ENCODE measurements around the gene TMIGD1. TPM values are rescaled to one million over a fixed set of nuclear protein-coding genes. Genes with fewer than 3 reads are reported as not detected.

Gene TMIGD1, protein sequence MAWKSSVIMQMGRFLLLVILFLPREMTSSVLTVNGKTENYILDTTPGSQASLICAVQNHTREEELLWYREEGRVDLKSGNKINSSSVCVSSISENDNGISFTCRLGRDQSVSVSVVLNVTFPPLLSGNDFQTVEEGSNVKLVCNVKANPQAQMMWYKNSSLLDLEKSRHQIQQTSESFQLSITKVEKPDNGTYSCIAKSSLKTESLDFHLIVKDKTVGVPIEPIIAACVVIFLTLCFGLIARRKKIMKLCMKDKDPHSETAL
- not detected in 2 replicates for total RNA-seq
- polyA plus RNA-seq, result not detected in 2 replicates
- not detected in 2 replicates for polyA plus RNA-seq (2011; cell fraction: cytosol; rRNA removed)
- polyA plus RNA-seq (2011; cell fraction: nucleus; rRNA removed), result not detected in 2 replicates
- not detected in 2 replicates for polyA plus RNA-seq (2012)
- polyA minus RNA-seq, result not detected in 2 replicates
- polyA minus RNA-seq (2011; cell fraction: cytosol; rRNA and poly(A)+ RNA removed), result not detected
- polyA minus RNA-seq (2011; cell fraction: nucleus; rRNA and poly(A)+ RNA removed), result not detected in 2 replicates
- not detected for Bru-seq, nascent RNA
- percentile 6 among the genes with signal in this experiment for BruChase-seq, experiment 1, labeled RNA remaining after a 6-hour chase
- BruChase-seq, experiment 2, labeled RNA remaining after a 2-hour chase, result not detected
- long read RNA-seq, result 0 reads

DNA sequence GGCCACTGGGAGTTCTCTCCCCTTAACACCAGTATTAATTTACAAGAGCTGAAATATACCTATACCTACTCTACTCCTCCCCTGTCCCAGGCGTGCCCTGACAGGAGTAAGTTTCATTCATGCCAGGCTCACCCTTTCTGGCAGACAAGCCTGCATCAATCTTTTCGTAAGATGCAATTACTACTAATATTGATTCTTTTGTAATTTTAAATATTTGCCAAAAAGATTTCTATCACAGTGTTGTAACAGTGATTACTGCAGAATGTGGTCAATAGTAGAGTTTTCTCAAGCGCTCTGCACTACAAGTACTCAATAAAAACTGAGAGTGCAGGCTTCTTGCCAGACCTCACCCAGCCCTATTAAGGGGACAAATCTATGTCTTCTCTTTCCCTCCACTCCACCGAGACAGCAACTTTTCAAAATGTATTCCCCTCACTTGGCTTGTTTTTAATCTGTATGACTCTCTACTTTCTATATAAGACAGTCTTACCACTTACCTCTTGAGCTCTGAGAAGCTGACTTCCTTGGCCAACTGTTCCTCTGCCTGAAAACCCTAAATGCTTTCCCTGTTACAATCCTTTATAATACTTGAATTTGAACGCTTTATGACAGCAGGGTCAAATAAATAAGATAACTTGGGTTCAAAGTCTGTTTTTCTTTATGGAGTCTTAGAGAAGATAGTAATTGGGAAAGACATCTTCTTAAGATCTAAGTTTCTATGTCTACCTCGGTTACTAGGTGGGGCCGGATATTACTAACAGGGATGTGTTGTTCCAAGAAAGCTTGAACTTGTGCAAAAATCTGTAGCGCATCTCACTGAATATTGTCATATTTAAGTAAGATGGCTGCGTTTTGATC is at the start of gene TMIGD1:
Gene TMIGD1 (minus strand): TSS at position 555 of the 858 bp plus-strand sequence. CDS start 1,924 bp downstream, outside the sequence.
- no peak for FAIRE-seq
- H3K27ac ChIP-seq (ENCODE audit: insufficient read depth, low read depth, low read length), result no peak within 1 kb of the TSS

More for the DNA sequence above, at the start of gene TMIGD1:
- dilution Hi-C loops (cut with MboI; ENCODE audit: extremely low pct_ligation_motif_present, low sequenced_read_pairs), result no loop called here
- H3K9me3 ChIP-seq (replicated peaks; ENCODE audit: control insufficient read depth, insufficient read depth, low read length), result no peaks in the 10 kb centered on the region
- intact Hi-C loops (cut with micrococcal nuclease), result no loop called here
- no peak within 1 kb of the TSS for H2AFZ ChIP-seq (ENCODE audit: low read depth, low read length)
- H3K79me2 ChIP-seq (ENCODE audit: control insufficient read depth, insufficient read depth, low read length), result no peaks in the 10 kb centered on the region
- DNase-seq (ENCODE audit: low read depth, low spot score), result no peak
- H3K27me3 ChIP-seq (ENCODE audit: control insufficient read depth in 2 of 2, insufficient read depth in 2 of 2, low read length in 2 of 2), result peaks cover 0 to 2% of the 10 kb centered on the region in 2 experiments
- H3K4me2 ChIP-seq (ENCODE audit: insufficient read depth, low read length), result no peak within 1 kb of the TSS
- POLR2A ChIA-PET, result interaction anchor here (0.5 kb wide), 1 partner anchor 194 kb away, joined by 14 read pairs; no protein-coding TSS in a partner anchor
- CTCF ChIA-PET, result interaction anchor here (1.1 to 2.9 kb wide), 7 partner anchors 8 to 240 kb away, joined by 3 to 93 read pairs (median 4); no protein-coding TSS in a partner anchor
- no peak within 1 kb of the TSS for H3K4me3 ChIP-seq (replicated peaks in 1 of 3; ENCODE audit: insufficient read depth in 1 of 3, low read depth in 1 of 3, low read length in 3 of 3)
- no peaks in the 10 kb centered on the region for H3K4me1 ChIP-seq (ENCODE audit: control insufficient read depth, extremely low read depth, insufficient read depth, low read length)
- no TSS peak for BruUV-seq (replicated peaks)
- H3K9ac ChIP-seq (replicated peaks; ENCODE audit: extremely low read depth, insufficient read depth, low read length), result no peak within 1 kb of the TSS
- no peaks in the 10 kb centered on the region for H3K36me3 ChIP-seq (ENCODE audit: control insufficient read depth in 2 of 2, extremely low read depth in 1 of 2, insufficient read depth in 2 of 2, low read length in 2 of 2)
- H4K20me1 ChIP-seq (replicated peaks; ENCODE audit: control insufficient read depth, extremely low read depth, insufficient read depth, low read length), result no peaks in the 10 kb centered on the region
- no peaks in the 10 kb centered on the region for H3K9me1 ChIP-seq (replicated peaks; ENCODE audit: control insufficient read depth, extremely low read depth, insufficient read depth, low read length)
- TF ChIP-seq POLR2A (IDR thresholded peaks at IDR 0.05; ENCODE audit: low read depth, low read length) (no peak), JUN (IDR thresholded peaks at IDR 0.05; ENCODE audit: borderline replicate concordance, insufficient read depth, insufficient read length, low read depth) (no peak), EZH2 (IDR thresholded peaks at IDR 0.05; ENCODE audit: borderline replicate concordance, low read depth, low read length, severe bottlenecking) (no peak), MYC (IDR thresholded peaks at IDR 0.05; ENCODE audit: low read depth, low read length) (no peak), GATA2 (IDR thresholded peaks at IDR 0.05; ENCODE audit: insufficient read depth, insufficient read length, low read depth, low read length) (no peak), POLR2AphosphoS5 (IDR thresholded peaks at IDR 0.05; ENCODE audit: insufficient read depth, low read depth, low read length) (no peak), FOS (IDR thresholded peaks at IDR 0.05; ENCODE audit: borderline replicate concordance, insufficient read depth, low read length) (no peak)
- TF ChIP-seq, protein P1, sequence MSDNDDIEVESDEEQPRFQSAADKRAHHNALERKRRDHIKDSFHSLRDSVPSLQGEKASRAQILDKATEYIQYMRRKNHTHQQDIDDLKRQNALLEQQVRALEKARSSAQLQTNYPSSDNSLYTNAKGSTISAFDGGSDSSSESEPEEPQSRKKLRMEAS (IDR thresholded peaks at IDR 0.05; ENCODE audit: insufficient read depth, insufficient read length), result no peak
- TF ChIP-seq, protein P2, sequence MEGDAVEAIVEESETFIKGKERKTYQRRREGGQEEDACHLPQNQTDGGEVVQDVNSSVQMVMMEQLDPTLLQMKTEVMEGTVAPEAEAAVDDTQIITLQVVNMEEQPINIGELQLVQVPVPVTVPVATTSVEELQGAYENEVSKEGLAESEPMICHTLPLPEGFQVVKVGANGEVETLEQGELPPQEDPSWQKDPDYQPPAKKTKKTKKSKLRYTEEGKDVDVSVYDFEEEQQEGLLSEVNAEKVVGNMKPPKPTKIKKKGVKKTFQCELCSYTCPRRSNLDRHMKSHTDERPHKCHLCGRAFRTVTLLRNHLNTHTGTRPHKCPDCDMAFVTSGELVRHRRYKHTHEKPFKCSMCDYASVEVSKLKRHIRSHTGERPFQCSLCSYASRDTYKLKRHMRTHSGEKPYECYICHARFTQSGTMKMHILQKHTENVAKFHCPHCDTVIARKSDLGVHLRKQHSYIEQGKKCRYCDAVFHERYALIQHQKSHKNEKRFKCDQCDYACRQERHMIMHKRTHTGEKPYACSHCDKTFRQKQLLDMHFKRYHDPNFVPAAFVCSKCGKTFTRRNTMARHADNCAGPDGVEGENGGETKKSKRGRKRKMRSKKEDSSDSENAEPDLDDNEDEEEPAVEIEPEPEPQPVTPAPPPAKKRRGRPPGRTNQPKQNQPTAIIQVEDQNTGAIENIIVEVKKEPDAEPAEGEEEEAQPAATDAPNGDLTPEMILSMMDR (IDR thresholded peaks at IDR 0.05; ENCODE audit: extremely low read depth in 1 of 2, insufficient read depth in 1 of 2, low read depth in 1 of 2, low read length in 2 of 2), result no peak
